ENCODE results near the gene EPC1.

Gene EPC1

GRCh38 chr10:32346551-32347362 lies at the start of gene EPC1 (continued):
- TF ChIP-seq YY1 (tag by site-specific recombination; IDR thresholded peaks at IDR 0.05): peak; percentile 92
- peak; percentile 93 for TF ChIP-seq ZNF596 (tag by site-specific recombination; IDR thresholded peaks at IDR 0.05)
- peak; percentile 73 for TF ChIP-seq ZNF501 (tag by site-specific recombination; IDR thresholded peaks at IDR 0.05)
- no peak for TF ChIP-seq ZNF223 (tag by site-specific recombination; IDR thresholded peaks at IDR 0.05)
- TF ChIP-seq GFI1B (tag by site-specific recombination; IDR thresholded peaks at IDR 0.05): no peak
- no peak for TF ChIP-seq MYNN (tag by site-specific recombination; IDR thresholded peaks at IDR 0.05; ENCODE audit: borderline replicate concordance)
- no peak for TF ChIP-seq TSHZ1 (tag by site-specific recombination; IDR thresholded peaks at IDR 0.05; ENCODE audit: borderline replicate concordance)
- TF ChIP-seq ZNF76 (tag by site-specific recombination; IDR thresholded peaks at IDR 0.05; ENCODE audit: borderline replicate concordance, low read depth): peak; percentile 83
- 0 out of 2 replicates have a peak, but pooled peaks have one; percentile 8 for TF ChIP-seq ZNF629 (tag by site-specific recombination; IDR thresholded peaks at IDR 0.05)
- TF ChIP-seq KLF8 (tag by site-specific recombination; IDR thresholded peaks at IDR 0.05): no peak
- no peak for TF ChIP-seq ZNF221 (tag by site-specific recombination; IDR thresholded peaks at IDR 0.05; ENCODE audit: borderline replicate concordance)
- peak; percentile 33; the same call in 1 of the 2 replicates for TF ChIP-seq ZNF121 (tag by site-specific recombination; IDR thresholded peaks at IDR 0.05)
- no peak for TF ChIP-seq ZNF658 (tag by site-specific recombination; IDR thresholded peaks at IDR 0.05)
- no peak for TF ChIP-seq ZNF138 (tag by site-specific recombination; IDR thresholded peaks at IDR 0.05; ENCODE audit: borderline replicate concordance)
- TF ChIP-seq ZNF394 (tag by site-specific recombination; IDR thresholded peaks at IDR 0.05; ENCODE audit: borderline replicate concordance): peak; percentile 54
- TF ChIP-seq ZNF707 (tag by site-specific recombination; IDR thresholded peaks at IDR 0.05): no peak
- peak; percentile 25; the same call in 1 of the 2 replicates for TF ChIP-seq ZNF660 (tag by site-specific recombination; IDR thresholded peaks at IDR 0.05)
- TF ChIP-seq FEZF1 (tag by site-specific recombination; IDR thresholded peaks at IDR 0.05): no peak
- TF ChIP-seq ZBTB17 (tag by site-specific recombination; IDR thresholded peaks at IDR 0.05): peak; percentile 55
- TF ChIP-seq ZNF24 (tag by site-specific recombination; IDR thresholded peaks at IDR 0.05): peak; percentile 19; the same call in 1 of the 2 replicates
- TF ChIP-seq MZF1 (tag by site-specific recombination; IDR thresholded peaks at IDR 0.05; ENCODE audit: borderline replicate concordance): no peak
- no peak for TF ChIP-seq ZNF837 (tag by site-specific recombination; IDR thresholded peaks at IDR 0.05)
- TF ChIP-seq ZNF560 (tag by site-specific recombination; IDR thresholded peaks at IDR 0.05; ENCODE audit: borderline replicate concordance): no peak
- TF ChIP-seq ZNF624 (tag by site-specific recombination; IDR thresholded peaks at IDR 0.05): no peak
- TF ChIP-seq ZXDB (tag by site-specific recombination; IDR thresholded peaks at IDR 0.05): peak; percentile 60; the same call in 1 of the 2 replicates
- no peak for TF ChIP-seq ZNF18 (tag by site-specific recombination; IDR thresholded peaks at IDR 0.05)
- TF ChIP-seq ZSCAN16 (tag by site-specific recombination; IDR thresholded peaks at IDR 0.05): peak; percentile 45; the same call in 1 of the 2 replicates
- 0 out of 2 replicates have a peak, but pooled peaks have one; percentile 56 for TF ChIP-seq YY2 (tag by site-specific recombination; IDR thresholded peaks at IDR 0.05)
- TF ChIP-seq ZFHX2 (tag by site-specific recombination; conservative IDR thresholded peaks at IDR 0.05): 0 out of 2 replicates have a peak, but pooled peaks have one; percentile 10
- 0 out of 2 replicates have a peak, but pooled peaks have one; percentile 6 for TF ChIP-seq ZNF426 (tag by site-specific recombination; IDR thresholded peaks at IDR 0.05)
- peak; percentile 37 for TF ChIP-seq KLF16 (tag by site-specific recombination; IDR thresholded peaks at IDR 0.05)
- TF ChIP-seq ZNF610 (tag by site-specific recombination; IDR thresholded peaks at IDR 0.05; ENCODE audit: borderline replicate concordance): no peak; the same call in none of the 2 replicates
- TF ChIP-seq ZNF335 (tag by site-specific recombination; conservative IDR thresholded peaks at IDR 0.05): peak; percentile 98
- TF ChIP-seq KLF17 (tag by site-specific recombination; IDR thresholded peaks at IDR 0.05): no peak; the same call in 1 of the 2 replicates
